Stimulated activated CD4-positive, alpha-beta T cell treated with anti-CD3 and anti-CD28 coated beads, TNF-alpha, amount 100 ng/mL, for 1 hour (primary cell): ENCODE results near the gene PEPD.

Source experiments
- DNase-seq, 3 donors: peaks; one replicate each; pipeline ENCODE4 v3.0.0-alpha.2; 2020; ENCODE audit warnings: low read depth in 3 of 3, low spot score in 1 of 3

The PEPD gene

DNA sequence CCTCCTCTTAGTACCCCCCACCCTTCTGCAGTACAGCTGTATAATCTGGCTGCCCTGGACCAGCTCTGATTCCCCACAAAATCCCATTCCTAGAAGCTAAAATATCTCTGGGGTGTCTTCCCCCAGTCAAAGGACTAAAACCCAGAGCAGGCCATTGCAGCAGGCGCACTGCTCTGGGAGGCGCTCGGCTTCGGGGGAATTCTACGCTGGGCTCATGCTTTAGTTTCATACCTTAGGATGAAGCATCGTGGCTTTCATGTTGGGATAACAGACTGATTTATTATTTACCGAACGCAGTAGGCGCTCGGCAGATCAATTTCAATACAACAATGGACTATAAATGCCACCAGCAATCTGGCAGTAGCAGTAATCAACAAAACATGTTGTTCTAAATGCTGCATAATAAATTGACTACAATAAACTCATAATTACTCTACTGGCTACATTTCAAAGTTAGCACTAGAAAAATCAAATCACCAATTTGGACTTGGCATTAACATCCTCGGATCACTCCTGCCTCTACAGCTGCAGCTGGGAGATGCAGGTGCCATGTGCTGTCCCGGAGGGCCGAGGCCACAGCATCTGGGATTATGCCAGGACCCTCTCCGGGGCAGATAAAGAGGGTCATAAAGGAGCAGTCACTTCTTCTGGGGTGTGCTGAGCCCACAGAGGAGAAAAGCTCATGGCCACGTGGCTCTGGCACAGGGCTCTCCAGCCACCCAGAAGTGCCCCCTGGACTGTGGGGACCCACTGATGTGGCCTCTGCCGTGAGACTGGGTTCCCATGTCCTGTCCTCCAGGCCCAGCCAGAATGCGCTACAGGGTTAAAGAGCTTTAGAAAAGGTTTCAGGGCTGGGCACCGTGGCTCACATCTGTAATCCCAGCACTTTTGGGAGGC is 112.8 kb downstream of the PEPD start:
- DNase-seq = no peak

DNA sequence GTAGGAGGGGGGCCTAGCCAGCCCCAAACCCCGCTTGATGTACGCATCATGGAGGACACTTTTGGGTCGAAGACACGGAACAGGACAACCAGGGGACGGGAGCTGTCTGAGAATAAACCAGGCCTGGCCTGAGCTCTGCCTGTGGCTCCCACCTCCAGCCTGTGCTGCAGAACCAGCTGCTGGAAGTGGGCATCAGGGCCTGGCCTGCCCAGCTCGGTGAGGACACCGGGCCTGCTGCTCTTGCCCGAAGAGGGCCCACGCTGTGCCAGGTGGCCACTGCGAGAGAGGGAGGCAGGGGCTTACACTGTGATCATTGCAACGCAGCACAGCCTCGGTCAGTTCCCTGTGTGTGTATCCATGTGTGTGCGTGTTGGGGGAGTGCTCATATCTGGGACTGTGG is 113.5 kb downstream of the PEPD start:
- no peak for DNase-seq

DNA sequence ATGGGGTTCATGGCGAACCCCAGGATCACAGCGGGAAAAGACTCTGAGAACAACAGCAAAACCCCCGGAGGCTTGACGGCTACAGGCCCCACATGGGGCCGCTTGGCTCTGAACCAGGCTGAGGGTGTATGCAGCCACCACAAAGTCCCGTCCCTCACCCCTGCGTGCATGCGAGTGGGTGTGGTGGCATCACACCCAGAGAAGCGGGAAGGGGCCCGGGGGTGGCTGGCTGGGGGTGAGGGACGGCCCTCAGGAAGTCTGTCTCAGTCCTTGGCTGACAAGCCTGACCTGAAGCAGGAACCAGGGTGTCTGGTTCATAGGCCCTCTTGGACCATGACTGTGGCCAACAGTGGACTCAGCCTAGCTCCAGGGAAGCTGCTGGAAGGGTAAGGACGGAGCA is 113.9 kb downstream of the PEPD start:
- no peak for DNase-seq

DNA sequence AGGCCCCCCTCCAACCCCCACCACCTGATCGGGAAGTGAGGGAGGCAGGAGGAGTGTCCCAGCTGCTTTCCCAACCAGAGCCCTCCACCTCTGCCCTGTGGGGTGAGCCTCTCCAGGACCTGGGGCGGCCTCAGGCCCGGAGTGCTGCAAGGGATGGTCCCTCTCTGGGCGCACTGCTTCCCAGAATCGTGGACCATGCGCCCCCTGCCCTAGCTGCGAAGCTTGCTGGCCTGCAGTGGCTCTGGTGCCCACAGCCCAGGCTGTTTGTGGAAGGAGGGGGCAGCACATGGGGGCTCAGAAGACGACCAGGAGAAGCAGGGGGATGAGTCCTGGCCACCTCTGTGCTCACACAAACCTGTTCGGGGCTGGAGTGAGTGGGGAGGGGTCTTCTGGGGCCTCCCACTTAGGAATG is 114.4 kb downstream of the PEPD start:
- DNase-seq = no peak

DNA sequence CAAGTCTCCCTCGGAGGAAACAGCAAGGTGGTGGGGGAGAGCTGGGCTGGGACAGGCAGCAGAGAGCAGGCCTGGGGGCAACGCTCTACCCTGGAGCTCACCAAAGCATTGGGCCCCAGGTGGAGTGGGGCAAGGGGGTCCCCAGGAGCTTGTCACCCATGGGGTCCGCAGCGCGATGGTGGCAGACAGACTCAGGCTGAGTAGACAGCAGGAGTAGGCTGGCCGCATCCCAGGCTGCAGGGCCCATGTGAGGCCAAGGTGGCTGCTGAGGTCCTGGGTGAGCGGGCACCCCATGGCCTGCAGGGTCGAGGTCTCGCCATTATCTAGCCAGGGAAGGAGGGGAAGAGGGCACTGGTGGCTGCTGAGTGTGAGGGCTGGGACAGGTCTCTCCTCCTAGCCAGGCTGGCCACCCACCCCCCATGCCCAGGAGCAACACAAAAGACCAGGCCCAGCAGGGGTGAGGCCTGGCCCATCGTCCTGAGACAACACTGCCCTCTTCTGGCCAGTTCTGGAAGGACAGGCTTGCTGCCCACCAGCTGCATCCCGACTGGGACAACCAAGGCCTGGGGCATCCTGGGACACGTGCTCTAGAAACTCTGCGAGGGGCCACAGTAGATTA is 115.0 kb downstream of the PEPD start:
- DNase-seq = peak; percentile 31 to 76 (median 52)

DNA sequence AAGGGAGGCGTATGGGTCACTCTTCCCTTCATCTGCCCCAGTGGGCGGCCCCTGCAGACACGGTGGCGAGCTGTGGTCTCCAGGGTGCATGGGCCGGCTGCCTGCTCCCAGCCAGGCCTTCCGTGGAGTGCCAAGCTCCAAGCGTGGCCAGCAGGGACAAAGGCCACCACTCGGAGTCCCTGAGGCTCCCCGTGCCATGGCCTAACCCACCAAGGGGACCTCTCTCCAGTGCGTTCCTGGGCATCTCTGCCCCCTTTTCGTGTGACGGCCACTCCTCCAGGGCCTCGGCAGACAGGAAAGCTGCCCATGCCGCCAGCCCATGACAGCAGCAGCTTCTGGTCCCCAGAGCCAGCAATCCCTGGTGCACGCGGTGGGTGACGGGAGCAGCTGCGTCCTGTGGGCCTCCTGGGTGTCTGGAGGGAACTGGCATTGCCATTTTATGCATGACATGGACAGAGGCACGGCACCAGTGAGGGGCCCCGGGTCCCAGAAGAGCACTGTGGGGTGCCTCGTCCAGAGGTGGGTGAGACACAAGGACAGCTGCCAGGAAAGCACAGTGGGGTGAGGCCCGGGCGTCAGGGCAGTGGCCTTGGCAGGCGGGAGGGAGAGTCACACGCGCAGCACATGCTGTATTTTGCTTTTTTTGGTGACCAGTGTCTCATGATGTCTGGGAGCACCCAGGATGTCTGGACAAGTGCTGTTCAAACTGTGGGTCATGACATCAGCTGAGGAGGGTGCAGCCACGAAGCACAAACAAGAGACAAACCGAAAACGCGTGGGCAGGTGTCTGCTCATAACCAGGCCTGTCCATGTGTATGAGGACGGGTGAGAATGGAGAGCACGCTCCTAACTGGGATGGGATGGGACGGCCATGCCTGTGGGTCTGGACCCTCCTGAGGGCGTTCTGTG is 115.8 kb downstream of the PEPD start:
- no peak for DNase-seq

DNA sequence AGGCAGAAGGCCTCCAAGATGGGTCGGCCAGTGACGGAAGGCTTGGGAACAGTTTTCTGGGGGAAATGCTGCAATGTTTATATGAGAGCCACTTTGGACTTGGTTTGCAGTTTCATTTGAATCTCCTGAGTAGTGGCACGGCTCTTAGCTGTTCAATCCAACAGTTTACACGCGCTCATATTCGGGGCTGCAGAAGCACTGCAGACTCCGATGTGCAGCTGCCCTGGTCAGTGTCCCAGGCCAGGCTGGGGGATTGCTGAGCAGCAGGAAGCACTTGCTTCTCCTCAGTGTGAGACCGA is 116.4 kb downstream of the PEPD start:
- no peak for DNase-seq

DNA sequence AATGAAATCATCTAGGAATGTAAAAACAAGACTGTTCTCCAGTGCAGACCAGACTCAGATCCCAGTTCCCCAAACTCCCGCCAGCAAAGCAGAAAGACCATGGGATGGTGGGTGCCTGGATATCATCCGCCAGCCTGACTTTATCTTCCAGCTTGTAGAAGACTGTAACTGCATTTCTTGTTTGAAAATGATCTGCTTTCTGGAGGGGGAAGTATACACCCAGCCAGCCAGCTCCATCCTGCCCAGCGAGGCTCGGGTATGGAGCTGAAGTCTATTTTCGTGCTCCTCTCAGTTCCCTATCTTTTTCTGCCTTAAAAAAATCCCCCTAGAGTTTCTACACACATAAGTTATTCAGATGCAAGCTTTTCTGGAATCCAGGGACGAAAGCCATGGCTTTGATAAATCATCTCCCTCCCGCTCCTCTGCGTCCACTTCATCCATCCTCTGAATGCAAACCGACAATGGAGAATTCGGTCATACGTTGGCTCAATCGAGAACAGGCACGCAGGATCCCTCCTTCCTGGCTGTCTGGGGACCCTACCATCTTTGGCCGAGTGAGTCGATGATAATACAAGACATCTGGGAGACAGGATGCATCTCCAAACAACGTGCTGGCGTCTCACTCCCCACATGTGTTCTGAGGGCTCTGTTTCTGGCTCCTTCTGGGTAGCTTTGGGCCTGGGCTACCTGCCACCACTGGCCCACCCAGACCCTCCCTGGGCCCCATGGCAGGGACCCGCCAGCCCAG is 116.9 kb downstream of the PEPD start:
- DNase-seq = no peak

DNA sequence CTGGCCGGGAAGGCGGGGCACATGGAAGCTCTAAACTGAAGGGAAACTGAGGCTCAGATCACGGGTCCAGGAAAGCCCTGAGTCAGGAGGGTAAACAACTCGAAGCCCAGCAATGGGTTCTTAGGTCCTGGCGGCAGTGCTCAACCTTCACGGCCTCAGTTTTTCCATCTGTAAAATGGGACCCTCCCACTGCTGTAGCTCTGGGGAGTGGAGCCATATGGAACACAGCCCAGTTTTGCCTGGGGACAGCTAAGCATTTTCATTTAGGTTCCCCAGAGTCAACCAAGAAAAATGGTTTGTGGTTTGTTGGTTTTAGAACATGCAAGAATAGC is 117.7 kb downstream of the PEPD start:
- DNase-seq = no peak

DNA sequence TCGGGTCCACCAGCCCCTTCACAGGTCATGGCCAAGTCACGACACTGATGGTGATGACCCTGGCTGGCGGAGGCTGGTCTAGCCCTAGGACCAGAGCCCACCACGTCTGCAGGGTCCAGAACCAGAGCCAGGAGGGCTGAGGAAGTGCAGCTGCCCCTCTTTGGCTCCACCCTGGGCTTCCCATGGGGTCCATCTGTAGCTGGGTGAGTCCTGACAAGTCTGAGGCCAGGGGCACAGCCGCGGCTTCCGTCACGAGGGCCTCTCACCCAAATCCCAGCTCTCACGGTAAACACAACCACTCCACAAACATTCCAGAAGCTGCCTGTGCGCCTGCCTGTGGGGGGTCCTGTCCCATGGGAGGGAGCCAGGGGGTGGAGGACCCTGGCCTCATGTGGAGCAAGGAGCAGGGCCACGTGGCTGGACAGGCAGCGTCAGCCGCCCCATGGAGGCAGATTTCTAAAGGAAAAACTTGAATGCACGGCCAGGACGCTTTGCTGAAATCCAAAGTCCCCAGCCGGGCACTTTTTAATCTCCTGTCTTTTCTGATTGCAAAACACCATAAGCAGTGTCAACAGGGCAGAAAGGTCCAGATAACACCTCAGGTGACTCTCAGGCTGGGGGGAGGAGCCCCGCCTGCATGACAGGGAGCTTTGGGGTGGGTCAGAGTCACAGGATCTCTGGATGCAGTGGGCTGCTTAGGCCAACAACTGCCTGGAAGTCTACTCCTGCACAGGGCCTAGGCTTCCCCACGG is 118.2 kb downstream of the PEPD start:
- DNase-seq = no peak

DNA sequence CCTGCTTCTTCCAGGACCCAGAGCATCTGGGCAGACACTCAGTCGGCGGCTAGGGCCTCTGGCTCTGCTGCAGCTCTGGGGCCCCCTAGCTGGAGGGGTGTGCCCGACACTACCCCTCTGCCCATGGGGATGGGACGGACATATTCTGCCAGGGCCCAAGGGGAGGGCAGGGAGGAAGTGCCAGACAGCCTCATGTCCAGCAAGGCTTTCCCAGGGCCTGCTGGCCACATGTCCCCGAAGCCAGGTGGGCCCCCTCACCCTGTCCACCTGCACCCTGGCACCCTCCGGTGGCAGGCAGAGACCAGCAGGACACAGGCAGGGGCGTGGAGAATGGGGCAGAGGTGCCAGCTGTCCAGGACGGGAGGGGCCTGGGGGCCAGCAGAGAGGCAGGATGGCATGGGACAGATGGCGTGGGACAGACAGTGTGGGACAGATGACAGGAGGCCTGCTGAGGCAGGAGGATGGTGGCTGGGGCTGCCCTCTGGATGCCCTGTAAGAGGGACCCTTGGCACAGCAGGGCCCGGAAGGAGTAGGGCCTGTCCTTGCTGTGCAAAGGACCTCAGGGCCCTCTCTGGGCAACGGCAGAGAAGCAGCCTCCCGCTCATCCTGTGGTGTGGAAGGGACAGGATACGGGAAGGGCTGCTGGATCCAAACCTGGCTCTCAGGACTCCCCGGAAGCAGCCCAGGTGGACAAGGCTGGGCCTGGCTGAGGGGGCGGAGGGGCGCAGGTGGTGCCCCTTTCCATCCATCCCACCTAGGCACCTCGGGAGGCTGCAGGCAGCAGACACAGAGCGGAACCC is 119.0 kb downstream of the PEPD start:
- no peak for DNase-seq

DNA sequence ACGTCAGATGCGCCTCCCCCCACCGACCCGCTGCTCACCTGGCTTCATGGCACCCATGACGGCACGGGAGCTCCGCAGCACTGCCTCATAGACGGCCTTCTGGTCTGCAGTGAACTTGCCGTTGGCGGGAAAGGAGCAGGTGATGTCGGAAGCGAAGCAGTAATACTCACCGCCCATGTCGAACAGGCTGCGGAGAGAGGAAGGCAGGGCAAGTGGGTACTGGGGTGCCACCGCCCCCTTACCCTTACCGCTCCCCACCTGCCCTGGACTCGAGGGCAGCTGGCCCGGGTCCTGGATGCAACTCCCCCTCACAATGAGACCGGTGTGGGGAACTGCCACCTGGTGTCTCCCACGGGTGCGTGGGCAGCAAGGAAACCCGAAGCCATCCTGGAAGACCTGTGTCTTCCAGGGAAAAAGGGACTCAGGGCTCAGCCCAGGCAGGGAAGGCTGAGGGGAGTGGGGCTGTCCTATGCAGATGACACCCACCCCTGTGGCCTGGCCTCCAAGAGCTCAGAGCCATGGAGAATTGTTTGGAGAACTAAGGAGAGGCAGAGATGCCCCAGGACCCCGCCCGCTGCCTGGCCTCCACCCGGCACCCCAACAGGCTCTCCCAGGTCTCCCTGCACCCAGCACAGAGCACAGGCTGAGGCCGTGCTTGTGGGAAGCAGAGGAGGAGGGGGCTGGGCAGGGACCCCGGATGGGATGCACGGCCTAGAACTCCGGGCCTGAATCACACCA is 119.7 kb downstream of the PEPD start:
- DNase-seq = no peak

DNA sequence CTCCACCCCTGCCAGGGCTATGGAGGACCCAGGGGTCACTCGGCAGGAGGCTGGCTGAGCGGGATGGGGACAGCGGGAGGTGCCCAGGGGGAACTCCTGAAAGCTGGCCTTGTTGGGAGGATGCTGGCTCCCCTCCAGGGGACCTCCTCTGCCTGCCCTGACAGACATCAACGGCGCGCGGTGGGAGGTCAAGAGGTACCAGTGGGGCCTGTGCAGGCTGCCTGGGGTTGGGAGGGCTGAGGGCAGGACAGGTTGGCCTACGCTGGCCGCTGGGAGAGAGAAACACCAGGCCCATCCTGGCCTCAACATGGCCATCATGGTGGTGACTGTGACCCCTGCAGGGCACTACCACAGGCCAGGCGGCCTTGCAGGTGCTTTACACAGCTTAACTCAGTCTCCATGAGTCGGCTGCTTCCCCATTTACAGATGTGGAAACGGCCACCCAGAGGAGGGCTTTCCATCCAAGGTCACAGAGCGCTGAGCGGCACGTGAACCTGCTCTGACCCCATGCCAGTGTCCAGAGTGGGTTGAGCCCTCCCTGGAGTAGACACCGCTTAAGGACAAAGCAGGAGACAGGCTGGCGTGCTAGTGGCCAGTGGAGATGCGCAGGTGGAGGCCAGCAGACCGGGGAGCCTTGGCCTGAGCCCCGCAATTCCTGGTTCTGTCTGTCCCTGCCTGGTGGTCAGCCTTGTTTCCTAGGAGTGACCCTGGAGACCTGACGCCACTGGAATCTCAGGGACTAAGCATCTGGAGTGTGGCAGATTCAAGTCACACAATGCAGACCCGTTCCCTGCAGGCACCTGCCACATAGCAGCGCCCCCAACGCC is 120.5 kb downstream of the PEPD start:
- DNase-seq = no peak

DNA sequence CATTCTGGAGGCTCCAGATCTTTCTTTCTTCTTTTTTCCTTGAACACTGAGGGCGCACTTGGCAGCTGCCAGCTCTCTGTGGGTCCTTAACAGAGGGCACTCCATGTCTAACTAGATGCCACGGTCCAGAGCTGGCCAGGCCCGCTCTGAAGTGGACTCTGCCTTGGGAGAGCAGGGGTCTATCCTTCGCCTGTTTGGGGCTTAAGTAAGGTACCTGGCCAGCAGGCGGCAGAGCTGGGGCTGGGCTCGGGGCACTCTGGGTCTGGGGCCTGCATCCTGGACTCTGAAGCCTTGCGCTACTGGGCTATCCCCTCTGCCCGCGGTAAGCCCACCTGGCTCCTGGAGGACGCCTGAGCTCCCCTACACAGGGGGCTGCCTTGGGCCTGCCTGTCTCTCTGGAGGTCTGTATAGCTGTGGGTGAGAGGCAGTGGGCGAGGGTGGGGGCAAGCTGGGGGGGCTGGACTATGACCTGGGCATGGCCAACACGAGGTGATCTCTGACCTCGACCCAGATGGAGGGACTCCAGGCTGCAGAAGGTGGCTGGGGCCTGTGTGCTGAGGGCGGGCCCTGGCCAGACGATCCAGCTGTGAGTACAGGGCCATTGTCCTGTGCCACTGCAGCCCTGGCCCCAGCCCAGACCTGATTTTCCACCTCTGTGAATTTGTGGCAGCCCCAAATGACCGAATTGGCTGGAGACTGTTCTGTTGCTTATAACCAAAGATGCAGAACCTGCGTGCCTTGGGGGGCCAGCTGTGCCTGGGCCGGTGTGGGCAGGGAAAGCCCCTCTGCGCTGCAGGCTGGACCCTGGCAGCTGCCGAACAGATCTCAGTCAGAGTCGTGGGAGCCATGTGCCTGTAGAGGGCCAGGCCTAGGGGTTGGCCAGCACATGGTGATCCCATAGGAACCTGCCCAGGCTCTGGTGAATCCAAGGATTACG is 121.6 kb downstream of the PEPD start:
- DNase-seq = no peak

DNA sequence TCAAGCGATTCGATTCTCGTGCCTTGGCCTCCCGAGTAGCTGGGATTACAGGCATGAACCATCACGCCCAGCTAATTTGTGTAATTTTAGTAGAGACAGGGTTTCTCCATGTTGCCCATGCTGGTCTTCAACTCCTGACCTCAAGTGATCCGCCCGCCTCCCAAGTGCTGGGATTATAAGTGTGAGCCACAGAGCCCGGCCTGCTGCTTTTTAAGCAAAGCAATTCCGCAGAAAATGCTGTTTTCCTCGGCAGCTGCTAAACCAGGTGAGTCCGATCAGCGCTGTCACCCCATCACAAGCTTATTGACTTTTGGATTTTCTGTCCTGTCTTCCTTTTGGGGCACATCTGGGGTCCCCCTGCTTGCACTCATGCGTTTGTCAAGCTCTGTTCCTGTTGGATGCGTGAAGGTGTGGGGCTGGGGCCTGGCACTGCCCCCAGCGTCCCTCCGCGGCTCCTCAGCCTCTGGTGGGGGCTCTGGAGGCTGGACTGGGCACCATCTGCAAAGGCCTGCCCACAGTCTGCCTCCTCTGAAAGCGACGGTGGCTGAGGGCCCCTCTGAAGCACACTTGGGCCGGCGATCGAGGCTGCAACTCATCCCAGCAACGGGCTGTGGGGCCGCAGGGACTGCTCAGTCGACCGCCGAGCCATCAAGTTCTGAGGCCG is 122.4 kb downstream of the PEPD start:
- no peak for DNase-seq

DNA sequence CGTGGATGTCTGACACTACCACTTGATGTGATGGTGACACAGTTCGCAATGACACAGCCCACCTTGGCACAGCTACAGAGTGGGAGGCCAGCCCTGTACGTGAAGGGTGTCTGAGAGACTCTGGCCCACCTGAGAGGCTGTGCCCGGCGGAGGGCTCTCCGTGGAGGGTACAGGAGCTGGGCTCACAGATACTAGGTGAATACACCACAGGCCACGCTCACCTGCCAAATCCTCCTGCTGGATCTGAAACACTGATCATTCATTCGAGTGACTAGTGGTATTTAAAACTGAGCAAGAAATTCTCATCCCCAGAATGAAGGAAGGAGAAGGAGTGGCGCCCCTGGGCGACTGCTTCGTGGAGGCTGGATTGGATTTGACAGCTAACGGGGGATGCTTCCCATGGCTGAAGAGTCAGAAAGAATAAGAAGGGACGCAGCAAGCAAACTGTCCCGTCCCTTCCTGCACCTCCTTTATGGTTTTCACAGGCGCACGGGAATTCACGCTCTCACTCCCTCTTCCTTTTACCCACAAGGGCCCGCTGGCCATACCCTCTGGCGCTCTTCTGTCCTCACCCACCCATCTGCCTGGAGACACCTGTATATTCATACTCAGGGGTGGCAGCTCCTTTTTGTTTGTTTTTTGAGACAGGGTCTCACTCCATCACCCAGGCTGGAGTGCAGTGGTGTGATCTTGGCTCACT is 123.1 kb downstream of the PEPD start:
- no peak for DNase-seq
